ENCODE measurements around the gene SLC7A10. TPM values are rescaled to one million over a fixed set of nuclear protein-coding genes. Genes with fewer than 3 reads are reported as not detected.

Gene SLC7A10
- total RNA-seq, 1 donor from 2014 or later = not detected

DNA sequence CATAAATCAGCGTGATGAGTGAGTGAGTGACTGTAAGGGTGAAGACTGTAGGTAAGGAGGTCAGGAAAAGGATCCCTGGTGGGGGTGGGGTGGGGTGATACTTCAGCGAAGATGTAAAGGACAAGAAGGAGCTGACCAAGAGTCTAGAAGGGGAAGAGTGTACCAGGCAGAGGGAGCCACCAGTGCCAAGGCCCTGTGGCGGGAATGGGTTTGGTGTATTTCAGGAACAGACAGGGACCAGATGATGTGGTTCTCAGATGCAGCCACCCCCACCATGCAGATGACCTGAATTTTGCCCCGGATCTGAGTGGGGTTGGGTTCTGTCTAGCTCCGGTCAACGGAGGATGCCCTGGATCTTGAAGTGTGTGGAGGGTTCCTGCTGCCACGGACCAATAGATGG, 30.1 kb upstream of the SLC7A10 start:
- no peak for DNase-seq (ENCODE audit: extremely low read depth, low read depth, low spot score)

DNA sequence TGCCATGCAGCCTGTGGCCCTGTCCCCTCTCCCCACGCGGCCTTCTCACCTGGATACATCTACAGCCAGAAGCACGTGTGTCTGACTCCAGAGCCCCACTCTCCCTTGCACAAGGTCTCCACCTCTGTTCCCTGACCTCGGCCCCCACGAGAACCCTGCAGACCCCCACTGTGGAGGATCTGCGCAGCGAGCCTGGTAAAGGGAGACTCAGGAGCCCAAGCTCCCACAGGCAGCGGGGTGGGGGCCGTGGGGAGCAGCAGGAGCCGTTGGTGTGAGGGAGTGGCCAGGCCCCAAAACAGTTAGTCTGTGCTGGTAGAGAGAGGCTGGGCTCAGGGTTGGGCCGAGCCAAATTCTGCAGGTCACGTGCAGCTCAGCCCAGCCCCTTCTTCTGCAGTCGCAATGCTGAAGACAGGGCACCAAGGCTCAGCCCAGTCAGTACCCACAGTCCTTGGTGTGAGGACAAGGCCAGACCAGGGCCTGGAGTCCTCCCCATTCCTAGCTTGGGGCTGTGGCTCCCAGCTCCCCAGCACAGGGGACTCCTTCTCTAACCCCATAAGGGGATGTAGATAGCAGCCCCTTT, 28.7 kb upstream of the SLC7A10 start:
- DNase-seq (ENCODE audit: extremely low read depth, low read depth, low spot score) = no peak

DNA sequence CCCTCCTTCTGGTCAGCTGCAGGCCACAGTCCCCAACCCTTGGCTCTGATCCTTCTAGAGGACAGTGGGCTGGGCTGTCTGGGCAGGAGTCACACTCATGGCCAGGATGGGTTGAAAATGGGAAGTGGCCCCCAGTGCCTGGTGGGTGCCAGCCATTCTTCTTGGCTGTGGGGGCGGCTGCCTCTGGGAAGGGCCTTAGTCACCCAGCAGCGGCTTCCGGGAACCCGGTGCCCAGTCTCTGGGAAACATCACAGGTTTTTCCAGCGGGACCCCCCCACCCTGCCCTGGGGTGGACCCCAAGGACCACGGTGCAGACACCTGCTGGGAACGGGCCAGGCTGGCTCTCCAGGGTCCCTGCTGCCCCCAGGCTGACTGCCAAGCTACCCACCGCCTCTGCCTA, 27.3 kb upstream of the SLC7A10 start:
- DNase-seq (ENCODE audit: extremely low read depth, low read depth, low spot score) = no peak

DNA sequence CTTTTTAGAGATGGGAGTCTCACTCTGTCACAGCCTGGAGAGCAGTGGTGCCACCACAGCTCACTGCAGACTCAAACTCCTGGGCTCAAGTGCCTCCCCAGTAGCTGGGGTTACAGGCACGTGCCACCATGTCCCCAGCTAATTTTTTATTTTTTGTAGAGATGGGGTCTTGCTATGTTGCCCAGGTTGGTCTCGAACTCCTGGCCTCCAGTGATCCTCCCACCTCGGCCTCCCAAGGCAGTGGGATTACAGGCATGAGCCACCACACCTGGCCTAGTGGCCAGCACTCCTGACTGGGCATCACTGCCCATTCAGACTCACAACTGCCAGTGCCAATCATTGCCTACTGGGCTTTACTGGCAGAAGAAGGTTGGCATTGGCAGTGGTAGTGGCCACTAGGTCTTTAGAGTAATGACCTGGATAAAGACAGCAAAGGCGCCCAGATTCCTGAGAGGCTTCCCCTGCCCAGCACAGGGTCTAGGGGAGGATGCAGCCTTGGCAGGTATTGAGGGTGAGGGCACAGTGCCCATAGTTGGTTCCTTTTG, 26.8 kb upstream of the SLC7A10 start:
- DNase-seq (ENCODE audit: extremely low read depth, low read depth, low spot score) = no peak

DNA sequence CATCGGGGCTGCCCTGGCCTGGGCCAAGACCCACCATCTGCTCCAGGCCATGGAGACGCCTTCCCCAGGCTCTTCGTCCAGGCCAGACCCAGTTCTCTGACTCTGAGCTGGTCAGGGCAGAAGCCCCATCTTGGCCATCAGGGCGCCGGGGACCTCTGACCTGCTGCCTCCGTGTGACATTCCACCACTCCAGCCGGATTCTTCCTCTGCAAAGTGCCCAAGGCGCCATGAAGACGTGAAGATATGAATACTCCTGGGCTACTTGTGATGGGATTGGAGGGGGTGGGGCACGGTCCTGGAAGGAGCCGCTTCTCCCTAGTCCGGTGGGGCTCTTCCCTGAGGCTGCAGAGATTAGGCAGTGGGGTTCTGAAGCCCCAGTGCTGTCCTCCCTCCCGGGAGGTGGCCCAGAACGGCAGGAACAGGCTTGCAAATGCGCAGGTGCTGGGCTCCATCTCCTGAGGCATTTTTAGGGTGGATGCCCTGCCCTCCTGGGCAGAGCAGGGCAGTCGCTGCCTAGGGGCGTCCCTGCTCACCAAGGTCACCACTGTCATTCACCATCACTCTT, 26.0 kb upstream of the SLC7A10 start:
- no peak for DNase-seq (ENCODE audit: extremely low read depth, low read depth, low spot score)

DNA sequence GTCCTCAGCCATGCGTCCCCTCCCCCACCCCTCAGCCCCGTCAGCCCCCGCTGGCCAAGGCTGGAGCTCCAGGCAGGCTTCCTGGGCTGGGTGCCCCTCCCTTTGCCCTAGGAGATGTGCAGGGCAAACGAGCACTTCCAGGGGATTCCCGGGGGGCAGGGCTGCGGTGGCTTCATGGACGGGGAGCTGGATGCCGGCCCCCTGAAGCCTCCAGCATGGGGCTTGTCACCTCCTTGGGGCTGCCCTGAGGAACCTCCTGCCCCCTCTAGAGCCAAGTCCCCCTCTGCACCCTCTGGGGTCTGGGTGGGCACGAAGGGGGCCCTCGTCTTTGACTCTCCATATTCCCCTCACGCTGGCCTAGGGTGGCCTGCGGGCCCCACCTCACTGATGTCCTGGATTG, 25.4 kb upstream of the SLC7A10 start:
- no peak for DNase-seq (ENCODE audit: extremely low read depth, low read depth, low spot score)

DNA sequence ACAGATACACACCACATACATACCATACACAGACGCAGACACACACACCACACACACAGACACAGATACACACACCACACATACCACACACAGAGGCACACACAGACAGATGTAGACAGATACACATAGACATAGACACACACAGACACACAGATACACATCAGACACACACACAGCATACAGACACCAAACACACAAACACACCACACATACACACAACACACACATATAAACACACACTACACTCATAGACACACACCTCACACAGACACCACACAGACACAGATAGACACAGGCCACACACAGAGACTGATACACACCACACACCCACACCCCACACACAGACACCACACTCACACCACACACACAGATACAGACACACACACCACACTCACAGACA, 24.9 kb upstream of the SLC7A10 start:
- DNase-seq (ENCODE audit: extremely low read depth, low read depth, low spot score) = no peak

DNA sequence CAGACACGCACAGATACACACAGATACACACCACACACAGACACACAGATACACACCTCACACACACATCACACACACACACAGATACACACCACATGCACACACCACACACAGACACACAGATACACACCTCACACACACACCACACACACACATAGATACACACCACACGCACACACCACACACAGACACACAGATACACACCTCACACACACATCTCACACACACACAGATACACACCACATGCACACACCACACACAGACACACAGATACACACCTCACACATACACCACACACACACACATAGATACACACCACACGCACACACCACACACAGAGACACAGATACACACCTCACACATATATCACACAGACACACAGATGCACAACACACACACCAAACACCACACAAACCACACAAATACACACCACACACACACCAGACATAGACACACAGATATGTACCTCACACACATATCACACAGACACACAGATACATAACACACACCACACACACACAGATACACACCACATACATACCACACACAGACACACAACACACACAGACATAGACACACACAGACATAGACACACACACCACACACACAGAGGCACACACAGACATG, 24.2 kb upstream of the SLC7A10 start:
- no peak for DNase-seq (ENCODE audit: extremely low read depth, low read depth, low spot score)

DNA sequence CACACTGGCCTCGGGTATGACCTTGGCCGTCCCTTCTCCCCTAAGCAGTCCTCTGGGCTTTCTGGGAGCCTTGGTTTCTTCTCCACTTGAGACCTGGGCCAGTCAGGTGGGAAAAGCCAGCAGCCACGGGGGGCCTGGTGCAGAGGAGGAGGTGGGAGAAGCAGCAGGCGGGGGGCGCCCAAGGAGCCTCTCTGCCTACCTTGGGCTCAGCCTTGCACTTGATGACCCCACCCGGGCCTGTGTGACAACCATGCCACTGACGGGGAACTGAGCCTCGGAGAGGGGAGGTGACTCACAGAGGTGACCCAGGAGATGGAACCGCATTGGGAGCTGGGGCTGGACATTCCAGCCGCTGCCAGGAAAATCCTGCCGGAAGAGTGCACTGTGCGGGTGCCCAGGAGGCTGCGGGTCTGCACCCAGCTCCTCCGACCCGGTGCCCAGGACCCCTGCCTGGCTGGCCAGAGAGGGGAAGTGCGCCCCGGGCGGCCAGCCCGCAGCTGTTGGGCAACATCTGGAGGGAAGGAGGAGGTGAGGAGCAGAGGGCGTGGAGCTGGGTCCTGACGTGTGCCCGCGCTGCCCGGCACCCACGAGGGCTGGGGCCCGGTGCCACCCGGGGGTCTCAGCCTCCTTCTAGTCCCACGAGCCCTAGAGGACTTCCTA, 23.4 kb upstream of the SLC7A10 start:
- no peak for DNase-seq (ENCODE audit: extremely low read depth, low read depth, low spot score)

DNA sequence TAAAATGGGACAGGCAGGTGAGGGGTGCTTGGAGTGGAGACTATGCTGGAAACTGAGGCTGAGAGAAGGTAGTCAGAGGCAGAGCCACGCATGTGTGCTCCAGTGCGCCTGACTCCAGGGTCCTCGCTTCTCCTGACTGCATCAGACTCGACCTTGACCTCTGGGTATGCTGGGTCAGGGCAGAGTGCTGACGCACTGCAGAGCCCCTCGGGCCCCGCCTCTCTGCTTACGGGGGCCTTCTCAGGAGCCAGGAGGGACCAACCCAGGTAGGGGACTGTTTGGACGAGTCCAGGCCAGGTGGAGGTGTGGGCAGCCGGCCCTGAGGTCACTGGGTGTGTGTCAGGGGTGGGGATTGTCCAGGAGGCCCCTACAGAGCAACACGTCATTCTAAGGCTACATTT, 22.9 kb upstream of the SLC7A10 start:
- DNase-seq (ENCODE audit: extremely low read depth, low read depth, low spot score) = no peak

DNA sequence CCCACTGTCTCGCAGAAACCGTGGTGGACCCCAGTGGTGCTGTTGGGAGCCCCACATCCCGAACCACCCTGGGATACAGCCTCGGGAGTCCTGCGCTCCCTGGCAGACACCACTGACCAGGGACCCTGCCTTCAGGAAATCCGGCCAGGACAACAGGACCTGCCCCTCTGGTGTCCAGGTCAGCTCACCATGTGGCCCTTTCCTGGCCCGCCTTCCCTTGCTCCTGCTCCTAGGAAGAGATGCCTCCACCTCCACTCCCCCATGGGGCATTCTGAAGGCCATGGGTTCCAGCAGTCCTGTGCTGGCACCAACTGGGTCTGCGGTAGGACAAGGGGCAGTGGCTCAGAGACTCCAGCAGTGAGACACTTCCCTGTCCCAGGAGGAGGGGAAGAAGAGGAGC, 22.5 kb upstream of the SLC7A10 start:
- DNase-seq (ENCODE audit: extremely low read depth, low read depth, low spot score) = no peak

DNA sequence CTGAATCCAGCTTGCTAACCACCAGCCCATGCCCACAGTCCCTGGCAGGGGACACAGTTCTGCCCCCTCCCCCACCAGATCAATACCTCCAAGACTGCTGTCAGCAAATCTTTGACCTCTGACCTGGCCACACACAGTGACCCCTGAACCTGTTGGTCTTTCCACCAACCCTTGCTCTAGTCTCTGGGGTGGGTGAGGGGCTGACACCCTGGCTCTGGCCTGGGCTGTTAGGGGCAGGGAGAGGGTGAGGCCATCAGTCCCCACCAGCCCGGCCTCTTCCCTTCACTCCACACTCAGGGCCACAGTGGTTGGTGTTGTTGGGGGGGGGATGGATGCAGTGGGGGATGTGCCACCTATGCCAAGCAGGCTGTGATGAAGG, 21.8 kb upstream of the SLC7A10 start:
- no peak for DNase-seq (ENCODE audit: extremely low read depth, low read depth, low spot score)

DNA sequence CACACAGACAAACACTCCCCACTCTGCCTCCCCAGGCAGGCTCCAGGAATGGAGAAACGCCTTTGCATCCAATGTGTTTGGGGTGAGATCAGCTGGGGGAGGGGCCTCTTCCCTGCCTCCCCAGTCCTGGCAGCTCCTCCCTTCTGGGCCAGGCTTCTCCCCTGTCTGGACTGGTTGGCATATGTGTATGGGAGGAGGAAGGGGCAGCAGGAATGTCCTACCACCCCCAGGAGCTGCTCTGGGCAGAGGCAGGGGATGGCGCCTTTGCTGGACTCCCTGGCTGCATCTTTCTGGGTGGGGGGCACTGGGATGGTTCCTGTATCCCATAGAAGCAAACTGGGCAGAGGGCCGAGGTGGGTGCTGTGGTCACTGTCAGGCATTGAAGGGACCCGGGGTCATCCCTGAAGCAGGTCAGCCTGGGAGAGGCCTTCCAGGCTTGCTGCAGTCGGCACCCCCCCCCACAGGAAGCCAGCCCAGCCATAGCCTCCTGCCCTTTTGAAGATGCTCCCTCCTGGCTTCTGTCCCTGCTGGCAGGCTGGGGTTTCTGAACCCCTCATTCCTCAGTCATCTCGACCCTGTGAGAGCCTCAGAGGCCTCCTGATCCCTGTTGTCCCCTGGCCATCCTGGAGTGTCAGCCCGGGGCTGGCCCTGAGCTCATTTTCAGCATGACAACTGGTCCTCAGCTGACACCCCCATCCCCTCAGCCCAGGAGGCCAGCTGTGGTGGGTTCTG, 21.2 kb upstream of the SLC7A10 start:
- no peak for DNase-seq (ENCODE audit: extremely low read depth, low read depth, low spot score)

DNA sequence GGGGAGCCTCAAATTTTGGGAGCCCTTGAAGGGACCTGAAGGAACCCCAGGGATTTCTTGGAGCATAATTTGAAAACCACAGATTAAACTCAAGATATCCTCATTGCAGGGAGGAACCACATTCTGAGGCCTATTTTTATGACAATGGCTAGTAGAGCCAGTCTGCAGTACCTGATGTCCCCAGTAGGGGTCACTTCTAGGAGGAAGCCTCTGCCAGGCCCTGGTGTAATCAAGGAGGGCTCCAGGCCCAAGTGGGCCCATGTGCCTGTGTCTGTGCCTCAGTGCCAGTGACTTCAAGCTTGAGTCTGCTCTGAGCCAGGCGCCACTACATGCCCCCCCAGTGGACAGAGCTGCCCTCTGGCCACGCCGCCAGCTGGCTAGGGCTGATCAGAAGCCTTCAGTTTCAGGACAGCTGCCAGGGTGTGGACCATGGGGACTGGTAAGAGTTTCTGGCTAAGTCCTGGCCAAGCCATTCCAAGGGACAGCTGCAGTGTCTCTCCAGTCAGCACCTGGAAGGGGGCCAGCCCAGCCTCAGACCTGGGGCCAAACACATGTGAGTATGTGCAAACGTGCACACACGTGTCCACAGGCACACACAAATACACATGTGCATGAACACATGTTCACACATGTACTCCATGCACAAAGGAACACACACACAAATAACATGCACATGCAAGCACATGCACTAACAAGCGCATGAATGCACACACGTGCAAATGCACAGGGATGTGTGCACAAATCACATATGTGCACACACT, 20.5 kb upstream of the SLC7A10 start:
- DNase-seq (ENCODE audit: extremely low read depth, low read depth, low spot score) = no peak

DNA sequence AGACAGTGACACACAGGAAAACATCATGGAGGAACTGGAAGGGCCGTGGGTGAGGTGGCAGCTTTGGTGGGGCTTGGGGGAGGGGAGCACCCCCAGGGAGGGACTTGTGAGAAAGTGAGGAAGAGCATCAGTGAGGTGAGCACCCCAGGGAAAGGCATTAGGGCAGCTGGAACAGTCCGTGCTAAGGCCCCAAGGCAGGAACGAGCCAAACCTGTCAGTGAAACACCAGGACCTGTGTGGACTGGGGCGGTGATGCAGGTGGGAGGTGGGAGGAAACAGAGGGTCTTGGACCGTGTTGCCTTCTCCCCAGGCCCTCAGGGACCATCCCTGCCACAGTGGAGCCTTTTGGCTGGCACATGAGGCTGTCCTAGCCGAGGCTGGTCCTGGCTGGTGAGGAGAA, 17.3 kb upstream of the SLC7A10 start:
- DNase-seq (ENCODE audit: extremely low read depth, low read depth, low spot score) = no peak

DNA sequence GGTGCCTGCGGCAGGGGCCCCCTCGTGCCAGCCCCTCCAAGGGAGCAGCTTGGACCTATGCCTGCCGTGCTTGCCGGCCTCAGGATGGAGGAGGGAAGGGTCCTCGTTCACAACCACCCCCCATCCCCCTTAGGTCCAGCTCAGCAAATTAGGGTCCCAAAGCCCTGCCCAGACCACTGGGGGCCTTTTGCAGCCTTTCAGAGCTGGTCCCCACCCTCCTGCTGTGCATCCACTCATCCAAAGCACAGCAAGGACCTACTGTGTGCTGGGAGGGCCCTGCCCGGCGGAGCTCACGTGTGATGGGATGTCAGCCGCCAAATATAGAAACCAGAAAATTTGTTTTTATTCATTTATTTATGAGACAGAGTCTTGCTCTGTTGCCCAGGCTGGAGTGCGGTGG, 16.5 kb upstream of the SLC7A10 start:
- no peak for DNase-seq (ENCODE audit: extremely low read depth, low read depth, low spot score)

DNA sequence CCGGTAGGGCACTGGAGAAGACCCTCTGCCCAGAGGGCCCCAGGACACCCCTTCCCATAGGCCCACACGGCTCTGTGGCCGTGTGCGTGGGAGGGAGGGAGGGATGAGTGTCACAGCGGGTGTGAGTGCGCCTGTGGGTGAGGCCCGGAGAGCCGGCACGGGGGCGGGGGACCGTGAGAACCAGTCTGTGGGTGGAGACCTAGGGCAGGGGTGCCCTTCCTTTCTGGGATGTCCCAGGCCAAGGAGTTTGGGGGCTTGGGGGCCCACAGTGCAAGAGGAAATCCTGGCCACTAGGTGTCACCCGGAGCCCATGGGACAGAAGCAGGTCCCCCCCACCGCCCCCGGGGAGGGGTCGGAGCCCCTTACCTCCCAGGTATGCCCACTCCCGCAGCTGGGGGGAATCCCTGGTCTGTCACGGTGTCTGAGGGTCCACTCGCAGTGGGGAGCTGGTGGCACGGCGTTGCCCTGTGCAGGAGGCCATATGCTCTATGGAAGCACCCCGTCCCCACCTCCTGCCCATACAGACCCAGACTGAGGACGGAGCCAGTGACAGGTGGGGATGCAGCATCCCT, 16.0 kb upstream of the SLC7A10 start:
- no peak for DNase-seq (ENCODE audit: extremely low read depth, low read depth, low spot score)

DNA sequence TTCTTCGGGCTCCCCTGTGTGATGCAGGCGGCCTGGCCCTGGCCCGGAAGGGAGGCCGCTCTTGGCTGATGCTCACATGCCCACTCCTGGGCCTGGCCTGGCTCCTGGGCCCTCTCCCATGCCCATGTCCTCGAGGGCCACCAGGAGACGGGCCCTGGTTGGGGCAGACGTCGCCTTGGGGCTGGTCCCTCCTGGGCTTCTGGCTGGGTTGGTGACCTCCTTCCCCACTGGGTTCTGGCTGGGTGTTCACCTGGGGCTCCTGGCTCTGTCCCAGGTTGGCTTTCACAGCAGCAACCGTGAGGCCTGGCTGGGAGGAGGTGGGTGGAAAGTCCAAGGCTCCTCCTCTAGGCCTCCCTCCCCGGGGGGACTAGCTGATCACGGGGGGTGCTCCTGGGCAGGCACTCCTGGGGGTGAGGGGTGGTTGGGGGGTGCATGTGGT, 15.5 kb upstream of the SLC7A10 start:
- no peak for DNase-seq (ENCODE audit: extremely low read depth, low read depth, low spot score)

DNA sequence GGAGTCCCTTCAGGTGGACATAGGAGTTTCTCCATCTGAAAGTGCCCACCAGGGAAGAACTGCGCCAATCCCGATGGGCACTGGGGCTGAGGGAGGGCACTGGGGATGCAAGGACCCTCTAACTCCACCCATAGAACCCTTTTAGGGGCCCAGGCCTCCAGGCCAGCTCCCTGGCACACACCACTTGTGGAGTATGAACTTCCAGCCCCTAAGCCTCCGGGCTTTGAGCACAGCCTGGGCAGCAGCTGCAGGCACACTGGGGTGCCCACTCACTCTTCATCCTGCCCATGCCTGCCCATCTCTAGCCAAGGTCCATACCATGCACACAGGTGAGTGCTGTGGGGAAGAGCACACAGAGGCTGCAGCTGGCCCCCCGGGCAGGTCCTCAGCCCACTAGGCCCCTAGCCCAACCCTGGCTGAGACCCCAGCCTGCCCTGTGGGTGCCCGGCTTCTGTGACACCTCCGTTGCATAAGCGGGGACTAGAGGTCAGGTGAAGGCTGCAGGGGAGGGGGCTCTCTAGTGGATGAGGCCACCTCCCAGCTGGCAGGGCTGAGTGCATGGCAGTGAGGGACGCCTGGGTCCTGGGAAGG, 14.6 kb upstream of the SLC7A10 start:
- DNase-seq (ENCODE audit: extremely low read depth, low read depth, low spot score) = no peak
